Activated CD8-positive, alpha-beta memory T cell treated with anti-CD3 and anti-CD28 coated beads, Interleukin-2, amount 50 U/mL, for 24 hours (primary cell): ENCODE data around the gene CLCN4.

Experiments
- DNase-seq: peaks from one replicate; pipeline ENCODE4 v3.0.0-alpha.2; 2020; ENCODE audit errors: extremely low read depth

Gene CLCN4

DNA sequence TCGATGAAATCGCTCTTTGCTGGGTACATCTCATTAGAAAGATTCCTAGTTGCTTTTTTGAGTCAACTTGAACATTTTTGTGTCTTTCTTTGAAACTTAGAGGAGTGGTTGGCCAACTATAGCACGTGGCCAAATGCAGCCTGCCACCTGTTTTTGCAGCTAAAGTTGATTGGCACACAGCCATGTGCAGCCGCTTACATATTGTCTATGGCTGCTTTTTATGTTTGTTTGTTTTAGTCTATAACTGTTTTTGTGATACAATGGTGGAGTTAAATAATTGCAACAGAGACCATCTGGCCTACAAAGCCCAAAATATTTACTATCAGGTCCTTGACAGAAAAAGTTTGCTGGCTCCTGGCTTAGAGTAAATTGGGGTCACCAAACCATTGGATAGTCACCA, 86.3 kb downstream of the CLCN4 start:
- DNase-seq, result no peak

DNA sequence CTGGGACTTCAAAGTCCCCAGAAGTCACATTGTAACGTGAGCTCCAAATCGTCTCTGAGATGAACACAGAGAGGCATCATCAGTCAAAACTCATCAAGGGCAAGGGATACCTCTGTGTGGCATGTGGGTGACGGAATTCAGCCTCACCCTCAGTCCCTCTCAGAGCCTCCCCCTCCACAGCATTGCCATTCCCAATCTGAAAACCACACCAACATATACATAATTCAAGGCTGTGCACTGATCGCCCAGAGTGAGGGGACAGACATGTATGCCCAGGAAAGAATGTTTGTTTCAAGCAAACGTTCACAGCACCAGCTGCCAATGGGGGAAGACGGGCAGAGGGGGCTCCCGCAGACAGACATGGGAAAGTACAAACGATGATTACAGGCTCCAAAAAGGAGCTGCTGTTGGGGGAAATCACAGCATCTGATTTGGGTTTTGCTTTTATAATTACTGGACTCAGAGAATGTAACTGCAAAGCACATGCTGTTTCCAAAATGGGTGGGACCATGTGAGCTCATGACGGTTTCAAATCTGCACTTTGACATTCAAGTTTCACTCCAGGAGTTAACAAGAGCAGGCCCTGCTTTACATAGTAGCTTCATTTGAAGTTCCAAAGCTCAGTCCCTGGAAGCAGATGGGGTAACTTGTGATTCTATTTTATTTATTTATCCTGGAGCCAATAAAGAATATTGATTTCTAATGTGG, 88.3 kb downstream of the CLCN4 start:
- DNase-seq, result no peak

DNA sequence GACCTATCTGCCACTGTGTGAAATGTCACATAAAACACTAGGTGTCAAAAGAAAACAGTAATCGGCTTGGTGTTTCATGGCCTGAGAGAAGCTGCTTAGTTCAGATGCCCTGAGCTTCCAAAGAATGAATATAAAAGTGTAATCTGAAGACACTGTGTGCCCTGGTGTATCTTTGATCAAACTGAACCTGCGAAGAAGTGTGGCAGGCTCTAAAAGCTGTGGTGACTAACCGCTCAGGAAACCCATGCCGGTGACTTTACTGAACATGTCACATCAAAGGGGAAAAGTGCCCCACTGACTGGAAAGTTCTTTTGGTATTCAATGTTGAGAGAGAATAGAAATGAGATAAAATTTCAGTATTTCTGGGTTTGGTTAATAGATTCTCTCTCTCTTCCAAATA, 89.1 kb downstream of the CLCN4 start:
- no peak for DNase-seq

DNA sequence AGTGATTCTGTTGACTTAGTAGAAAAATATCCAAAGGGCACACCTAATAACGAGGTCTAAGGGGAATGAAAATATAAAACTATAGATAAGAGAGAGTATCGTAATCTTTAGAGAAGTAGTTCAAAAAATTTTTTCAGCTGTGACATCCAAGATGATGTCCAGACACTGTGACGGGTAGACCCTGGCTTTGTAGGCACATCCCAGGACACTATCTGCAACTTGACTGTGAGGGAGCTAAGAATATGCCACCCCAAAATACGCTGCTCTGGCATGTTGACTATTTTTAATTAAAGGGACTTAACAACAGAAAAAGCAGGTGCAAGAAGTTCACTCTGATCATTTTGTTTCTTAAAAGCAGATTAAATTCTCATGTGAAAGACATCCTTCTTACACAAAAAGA, 89.5 kb downstream of the CLCN4 start:
- no peak for DNase-seq

DNA sequence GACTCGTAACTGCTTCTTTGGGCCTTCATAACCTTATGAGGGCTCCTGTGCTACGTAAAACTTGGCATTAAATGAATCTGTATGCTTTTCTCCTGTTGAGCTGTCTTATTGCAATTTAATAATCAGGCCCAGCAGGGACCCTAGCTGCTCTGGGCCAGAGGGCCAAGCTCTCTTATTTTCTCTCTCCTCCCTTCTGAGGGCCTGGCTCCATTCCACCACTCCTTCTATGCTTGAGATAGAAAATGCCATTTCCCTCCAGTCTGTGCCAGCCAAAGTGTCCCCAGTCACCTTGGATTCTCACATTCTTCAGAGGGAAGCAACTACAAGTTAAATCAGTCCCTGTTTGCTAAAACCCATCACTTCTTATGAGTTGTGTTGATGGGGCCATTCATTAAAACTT, 90.1 kb downstream of the CLCN4 start:
- DNase-seq, result no peak

DNA sequence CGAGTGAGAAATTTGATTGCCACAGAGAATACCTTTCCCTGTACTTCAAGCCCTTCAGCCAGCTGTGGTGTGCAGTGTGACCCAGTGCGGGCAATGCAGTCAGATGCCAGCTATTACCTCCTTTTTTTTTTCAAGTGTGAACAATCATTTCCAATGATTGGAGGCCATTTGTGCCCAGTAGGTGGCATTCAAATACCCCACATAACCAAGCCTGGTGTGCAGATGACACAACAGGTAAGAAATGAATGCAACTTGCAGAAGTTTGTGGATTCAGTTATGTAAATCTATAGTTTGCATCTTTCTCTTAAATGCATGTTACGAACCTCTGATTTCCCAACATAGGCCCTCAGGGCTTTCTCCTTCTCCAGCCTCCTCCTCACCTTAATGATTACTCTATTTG, 98.0 kb downstream of the CLCN4 start:
- DNase-seq, result no peak

DNA sequence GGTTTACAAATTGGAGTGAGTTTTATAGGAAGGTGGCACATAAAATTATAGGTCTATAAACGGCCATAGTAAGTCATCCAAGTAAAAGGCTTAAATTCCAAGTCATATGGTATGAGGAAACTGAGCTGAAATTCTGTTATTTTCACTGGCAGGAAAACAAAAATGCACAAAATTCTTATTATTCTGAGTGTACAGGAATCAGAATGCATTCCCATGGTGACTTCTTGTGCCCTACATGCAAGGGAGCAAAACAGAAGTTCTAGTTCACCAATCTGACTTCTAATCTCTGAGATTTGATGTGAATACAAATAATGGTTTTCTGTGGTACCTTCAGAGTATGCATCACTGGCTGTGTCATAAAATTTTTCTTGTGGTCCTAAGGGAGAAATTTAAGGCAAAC, 102.9 kb downstream of the CLCN4 start:
- DNase-seq, result no peak

DNA sequence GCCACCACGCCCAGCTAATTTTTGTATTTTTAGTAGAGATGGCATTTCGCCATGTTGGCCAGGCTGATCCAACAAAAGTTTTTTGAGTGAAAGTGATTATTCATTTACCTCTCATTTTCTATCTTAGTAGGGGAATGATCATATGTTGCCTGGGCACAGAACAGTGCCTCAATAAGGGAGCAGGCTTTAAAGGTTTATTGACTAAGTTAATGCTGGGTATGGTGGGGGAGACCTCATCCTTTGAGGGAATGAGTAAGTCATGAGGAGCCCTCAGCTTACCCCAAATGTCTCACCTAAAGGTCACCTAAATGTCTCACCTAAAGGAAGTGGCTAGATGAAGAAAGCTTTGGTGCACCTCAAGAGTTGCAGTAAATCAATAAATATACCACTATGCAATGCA, 109.0 kb downstream of the CLCN4 start:
- DNase-seq, result no peak

DNA sequence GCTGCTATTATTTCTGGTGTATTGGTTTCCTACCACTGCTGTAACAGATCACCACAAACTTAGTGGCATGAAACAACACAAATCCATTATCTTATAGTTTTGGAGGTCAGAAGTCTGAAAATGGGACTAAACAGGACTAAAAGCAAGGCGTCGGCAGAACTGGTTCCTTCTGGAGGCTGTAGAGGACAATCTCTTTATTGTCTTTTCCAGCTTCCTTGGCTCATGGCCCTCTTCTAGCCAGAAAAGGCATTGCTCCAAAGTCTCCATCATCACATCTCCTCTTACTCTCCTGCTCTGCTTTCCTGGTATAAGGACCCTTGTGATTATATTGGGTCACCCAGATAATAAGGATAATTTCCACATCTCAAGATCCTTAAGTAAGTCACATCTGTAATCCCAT, 121.9 kb downstream of the CLCN4 start:
- DNase-seq, result no peak

DNA sequence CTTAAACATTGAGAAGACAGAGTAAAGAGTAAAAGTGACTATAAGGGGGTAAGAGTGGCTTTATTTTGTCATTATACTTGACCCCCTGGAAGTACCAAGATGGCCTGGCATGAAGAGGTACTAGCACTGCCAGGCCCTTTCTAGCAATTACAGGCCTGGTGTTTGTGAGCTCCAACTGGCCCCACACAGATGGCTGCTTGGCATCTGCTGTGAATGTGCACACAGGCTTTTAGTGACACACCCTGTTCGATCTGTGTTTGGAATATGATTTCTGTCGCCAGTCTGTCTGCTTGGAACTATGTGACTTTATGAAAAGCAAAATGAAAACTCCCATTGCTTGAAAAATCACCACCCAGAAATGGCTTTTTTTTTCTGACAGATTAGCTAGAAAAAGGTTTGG, 123.3 kb downstream of the CLCN4 start:
- no peak for DNase-seq

DNA sequence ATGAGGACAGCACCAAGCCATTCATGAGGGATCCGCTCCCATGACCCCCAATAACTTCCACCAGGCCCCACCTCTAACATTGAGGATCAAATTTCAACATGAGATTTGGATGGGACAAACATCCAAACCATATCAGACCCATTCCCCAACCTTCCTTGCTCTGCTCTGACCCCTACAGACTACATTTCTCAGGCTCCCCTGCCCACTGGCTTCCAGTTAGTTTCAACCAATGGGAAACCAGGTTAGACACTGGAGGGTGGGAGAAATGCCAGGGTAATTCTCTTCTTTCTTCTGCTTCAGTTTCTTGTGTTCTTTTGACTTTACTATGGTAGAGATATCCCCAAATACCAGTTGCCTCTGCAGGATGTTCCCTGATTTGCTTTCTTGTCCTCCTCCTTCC, 125.7 kb downstream of the CLCN4 start:
- DNase-seq, result no peak

DNA sequence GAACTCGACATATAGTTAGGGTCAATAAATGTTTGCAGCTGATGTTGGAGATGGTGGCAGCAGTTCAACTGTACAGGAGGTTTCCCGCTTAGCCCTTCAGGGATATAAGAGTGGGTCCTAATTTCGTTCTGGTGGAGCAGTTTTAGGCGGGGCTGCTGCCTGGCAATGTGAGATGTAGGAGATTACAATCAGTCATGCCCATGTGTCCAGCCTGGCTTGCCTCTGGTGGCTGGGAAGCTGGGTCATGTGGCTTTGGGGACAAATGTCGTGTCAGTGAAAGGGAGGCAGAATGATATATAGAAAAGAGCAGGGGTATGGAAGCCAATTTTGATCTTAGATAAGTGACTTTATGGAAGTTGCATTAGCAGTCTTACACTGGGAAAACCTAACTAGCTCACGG, 129.4 kb downstream of the CLCN4 start:
- DNase-seq, result no peak
